Measurements from ENCODE around the gene VLDLR.

GRCh38 chr9:2634818-2635217 lies 13.2 kb downstream of the VLDLR start:
- TF ChIP-seq CTCF (IDR thresholded peaks at IDR 0.05) (no peak), POLR2AphosphoS5 (IDR thresholded peaks at IDR 0.05) (no peak), EP300 (IDR thresholded peaks at IDR 0.05) (no peak)
